Fibroblast of upper back skin (primary cell): ENCODE data around the gene MCF2L.

Experiments used
- DNase-seq: peaks from one replicate; pipeline ENCODE4 v3.0.0-alpha.2; 2013

Gene MCF2L

DNA sequence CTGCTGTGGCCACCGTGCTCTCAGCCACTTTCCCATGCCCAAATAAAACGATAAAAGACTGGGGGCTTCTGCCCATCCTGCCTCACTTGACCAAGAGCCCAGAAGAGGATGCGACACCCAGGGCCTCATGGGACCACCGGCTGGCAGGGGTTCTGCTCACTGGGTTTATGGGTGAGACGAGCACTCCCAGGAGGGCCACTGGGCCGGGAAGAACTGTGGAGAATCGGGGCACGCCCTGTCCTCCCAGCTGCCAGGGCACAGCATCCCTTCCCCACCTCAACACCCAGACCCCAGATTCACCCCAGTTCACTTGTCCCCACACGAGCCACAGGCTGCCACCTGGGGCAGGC is 148.9 kb downstream of the MCF2L start:
- DNase-seq: no peak

- no peak for DNase-seq
Measured at GRCh38 chr13:113118261-113119021, 149.4 kb downstream of the MCF2L start.

GRCh38 chr13:113119166-113119821 is 150.3 kb downstream of the MCF2L start:
- DNase-seq: no peak

DNA sequence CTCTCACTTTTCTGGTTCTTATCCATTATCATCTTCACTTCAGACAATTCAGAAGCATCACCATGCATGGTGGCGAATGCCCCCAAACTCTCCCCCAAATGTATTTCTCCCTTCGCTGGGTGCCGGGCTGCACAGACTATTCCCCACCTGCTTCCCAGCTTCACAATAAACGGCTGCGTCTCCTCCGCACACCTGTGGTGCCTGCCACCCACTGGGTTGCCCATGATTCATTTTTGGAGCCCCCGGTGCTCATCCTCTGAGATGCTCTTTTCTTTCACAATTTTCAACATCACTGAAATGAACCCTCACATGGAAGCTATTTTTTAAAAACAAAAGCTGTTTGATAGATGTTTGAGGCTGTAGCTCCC is 150.8 kb downstream of the MCF2L start:
- DNase-seq: no peak

DNA sequence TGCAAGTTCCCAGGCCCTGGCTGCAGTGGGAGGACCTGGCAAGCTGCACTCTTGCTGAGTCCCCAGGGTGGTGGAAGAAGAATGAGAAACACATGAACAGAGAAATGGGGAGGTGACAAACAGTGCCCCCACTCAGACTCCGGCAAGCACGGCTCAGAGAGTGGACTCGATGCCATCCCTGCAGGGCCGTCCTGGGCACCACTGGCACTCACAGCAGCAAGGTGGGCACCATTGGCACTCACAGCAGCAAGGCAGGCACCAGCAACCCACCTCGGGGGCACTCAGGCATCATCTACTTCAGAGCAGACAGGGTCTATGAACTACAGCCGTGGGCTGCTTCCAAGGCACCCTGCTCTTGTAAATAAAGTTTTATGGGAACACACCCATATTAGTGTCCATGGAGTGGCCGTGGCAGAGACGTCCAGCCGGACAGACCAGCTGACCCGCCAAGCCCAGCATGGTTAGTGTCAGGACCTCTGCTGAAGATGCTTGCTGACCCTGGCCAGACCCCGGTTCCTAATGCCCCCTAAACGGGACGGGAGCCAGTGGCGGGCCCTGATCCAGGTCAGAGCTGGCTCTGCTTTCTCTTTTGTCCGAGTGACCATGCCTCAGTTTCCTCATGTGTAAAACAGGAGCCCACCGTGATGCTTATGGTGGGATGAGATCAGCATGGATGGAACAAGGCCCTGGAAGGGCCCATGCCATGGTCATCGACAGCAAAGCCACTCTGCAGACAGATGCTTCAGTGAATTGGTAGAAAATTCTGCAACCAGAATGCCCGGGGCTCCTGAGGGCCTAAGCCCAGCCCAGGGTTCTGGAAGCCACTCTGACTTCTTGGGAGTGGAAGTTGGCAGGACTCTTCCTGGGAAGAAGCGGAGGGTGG is 151.5 kb downstream of the MCF2L start:
- DNase-seq: no peak

- no peak for DNase-seq
Measured at GRCh38 chr13:113121183-113121927, 152.3 kb downstream of the MCF2L start.

GRCh38 chr13:113121928-113122471 is 153.0 kb downstream of the MCF2L start:
- no peak for DNase-seq

DNA sequence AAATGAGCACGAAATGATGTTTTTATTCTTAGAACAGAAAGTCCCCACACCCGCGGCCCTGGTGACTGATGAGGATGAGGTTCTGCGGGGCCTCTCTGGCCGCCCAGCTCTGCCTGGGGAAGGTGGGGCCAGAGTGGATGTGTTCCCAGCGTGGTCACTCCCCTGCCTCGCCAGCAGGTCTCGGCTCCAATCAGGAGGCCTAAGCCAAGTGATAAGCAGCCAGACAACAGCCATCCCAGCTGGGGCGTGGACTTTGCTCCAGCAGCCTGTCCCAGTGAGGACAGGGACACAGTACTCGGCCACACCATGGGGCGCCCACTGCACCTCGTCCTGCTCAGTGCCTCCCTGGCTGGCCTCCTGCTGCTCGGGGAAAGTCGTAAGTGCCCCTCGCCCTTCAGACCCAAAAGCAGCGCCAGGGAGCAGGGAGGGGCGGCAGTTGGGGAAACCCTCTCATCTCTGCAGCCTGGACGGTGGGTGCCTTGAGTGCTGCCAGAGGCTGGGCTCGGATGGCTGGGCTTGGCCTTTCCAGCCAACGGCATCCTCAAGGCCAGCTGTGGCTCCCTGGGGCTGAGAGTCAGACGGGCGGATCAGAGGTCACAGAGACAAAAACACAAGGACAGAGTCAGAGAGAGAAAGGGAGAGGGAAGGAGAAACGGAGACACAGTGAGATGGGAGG is 153.7 kb downstream of the MCF2L start, which contains the start of gene F10:
F10 (plus strand) TSS at position 250 of the 676 bp plus-strand sequence; CDS start at position 307, 57 bp downstream.
- DNase-seq: peak; percentile 26

GRCh38 chr13:113123226-113124201 is 154.5 kb downstream of the MCF2L start:
- DNase-seq: no peak

DNA sequence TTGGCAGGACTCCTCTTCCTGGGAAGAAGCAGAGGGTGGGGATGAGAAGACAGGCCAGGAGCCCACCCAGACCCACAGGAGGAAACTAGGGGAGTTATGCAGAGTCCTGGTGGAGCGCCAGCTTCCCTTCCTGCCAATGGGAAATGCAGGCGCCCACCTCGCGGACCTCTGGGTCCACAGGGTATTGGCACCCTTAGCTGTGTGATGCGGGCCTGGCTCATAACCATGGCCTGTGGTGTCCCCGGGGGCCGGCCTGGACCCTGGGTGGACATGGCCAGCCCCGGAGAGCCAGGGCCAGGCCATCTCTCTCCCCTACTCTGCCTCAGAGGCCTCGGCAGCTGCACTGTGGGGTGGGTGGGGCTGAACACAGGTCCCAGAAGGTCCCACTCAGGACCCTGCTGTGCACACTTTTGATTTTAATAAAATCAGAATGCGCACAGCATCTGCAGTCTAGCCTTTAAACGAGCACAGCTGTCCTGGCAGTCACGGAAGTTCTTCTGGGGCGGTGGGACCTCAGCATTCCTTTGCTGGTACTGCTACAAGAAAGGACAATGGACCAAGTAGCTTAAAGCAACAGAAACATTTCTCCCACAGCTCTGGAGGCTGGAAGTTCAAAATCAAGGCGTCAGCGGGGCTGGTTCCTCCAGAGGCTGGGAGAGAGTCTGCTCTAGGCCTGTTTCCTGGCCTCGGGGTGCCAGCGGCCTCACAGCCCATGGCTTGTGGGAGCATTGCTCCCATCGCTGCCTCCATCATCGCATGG is 155.4 kb downstream of the MCF2L start:
- no peak for DNase-seq

- no peak for DNase-seq
Measured at GRCh38 chr13:113125506-113126264, 156.7 kb downstream of the MCF2L start.

GRCh38 chr13:113126265-113127150 is 157.5 kb downstream of the MCF2L start:
- DNase-seq: no peak

GRCh38 chr13:113129480-113129879 is 160.5 kb downstream of the MCF2L start:
- DNase-seq: no peak

DNA sequence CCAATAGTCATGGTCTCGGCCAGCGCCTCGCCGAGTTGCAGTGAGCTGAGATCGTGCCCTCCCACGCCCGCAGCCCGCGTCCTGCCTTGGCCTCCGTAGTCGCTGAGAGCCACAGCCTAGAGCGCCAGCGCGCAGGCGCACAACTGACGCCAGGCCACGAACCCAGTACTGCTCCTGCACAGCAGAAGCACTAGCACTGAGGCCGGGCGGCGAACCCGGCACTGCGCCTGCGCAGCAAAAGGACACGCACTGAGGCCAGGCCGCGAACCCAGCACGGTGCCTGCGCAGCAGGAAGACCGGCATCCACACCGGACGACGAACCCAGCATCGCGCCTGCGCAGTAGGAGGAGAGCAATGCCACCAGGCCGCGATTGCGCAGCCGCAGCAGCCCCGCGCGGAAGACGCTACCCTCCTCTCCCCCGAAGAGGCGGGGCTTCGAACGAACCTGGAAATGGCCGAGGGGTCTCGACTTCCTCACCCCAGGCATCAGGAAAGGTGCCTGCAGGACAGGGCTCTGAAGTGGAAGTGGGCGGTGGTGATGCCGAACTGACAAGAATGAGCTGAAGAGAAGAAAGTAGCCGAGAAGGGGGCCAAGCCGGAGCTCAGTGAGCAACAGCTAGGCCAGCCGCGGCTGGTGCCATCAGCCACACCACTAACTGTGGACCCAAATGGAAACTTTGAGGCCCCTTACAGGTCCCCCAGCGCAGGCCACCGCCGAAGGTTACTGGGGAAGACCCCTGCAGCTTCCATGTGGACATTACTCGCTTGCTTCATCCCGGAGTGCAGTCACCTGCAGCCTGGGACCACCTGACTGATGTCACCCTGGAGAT is 161.1 kb downstream of the MCF2L start:
- no peak for DNase-seq

GRCh38 chr13:113135281-113135760 is 166.3 kb downstream of the MCF2L start:
- DNase-seq: no peak

DNA sequence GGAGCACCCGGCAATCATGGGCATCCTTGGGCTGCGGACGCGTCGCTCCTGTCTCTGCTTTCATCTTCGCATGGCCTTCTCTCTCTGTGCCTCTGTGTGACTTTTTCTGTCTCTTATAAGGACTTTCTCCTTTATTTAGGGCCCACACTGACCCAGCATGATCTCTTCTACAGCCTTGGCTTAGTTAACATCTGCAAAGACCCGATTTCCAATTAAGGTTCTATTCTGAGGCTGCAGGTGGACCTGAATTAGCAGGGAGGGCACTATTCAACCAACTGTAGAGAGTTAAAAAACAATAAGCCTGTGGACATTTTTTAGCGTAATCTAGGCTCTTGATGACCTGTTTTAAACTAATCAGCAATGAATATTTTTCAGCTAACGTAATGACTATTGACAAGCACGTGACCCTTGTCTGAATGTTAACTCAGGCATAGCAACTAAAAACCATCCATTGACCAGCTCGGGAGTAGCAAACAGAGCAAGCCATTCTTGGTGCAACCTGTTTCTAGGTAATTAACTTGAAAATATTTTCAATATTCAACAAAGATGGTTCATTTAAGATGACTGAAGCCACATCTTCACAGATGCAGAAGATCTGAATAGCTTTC is 168.8 kb downstream of the MCF2L start:
- DNase-seq: no peak
